AG10803 (cell line): ENCODE measurements around the gene GRM8.
A peak's percentile ranks its signal among the peaks of the same experiment; 100 is the strongest.

Experiments used
- DNase-seq: peaks from one replicate; pipeline ENCODE4 v3.0.0; 2010; ENCODE audit warnings: low read depth
- H3K4me3 ChIP-seq: 2 replicates; pipeline ENCODE4 v1.5.1; 2011; ENCODE audit warnings: mild to moderate bottlenecking, low read length, control low read depth
- TF ChIP-seq, protein P1 (sequence below): conservative IDR thresholded peaks from 2 replicates; pipeline ENCODE4 v1.5.1; 2011; ENCODE audit warnings: mild to moderate bottlenecking, low read length, control low read depth, inconsistent platforms

GRM8 gene

DNA sequence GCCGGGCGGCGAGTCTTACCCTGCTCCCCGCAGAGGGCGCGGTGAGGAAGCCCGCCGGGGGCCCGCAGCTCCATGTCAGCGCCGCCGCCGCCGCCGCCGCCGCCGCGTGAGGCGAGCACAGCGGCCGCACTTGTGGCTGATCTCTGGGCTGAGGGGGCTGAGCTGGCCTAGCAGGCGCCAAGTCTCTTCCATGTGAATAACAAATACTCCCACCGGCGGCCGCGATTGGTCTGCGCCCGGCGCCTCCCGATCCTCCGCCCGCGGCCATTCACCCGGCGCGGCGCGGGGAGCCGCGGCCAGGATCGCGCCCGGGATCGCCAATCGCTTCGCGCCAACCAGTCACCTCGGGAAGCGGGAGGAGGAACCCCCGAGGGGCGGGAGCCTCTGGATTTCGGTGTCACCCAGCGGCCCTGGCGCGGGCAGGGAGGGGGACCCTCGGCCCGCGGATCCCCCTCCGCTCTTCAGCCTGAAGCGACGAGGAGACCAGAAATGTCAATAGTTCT, at the start of gene GRM8:
GRM8 (minus strand) TSS at position 164 of the 503 bp plus-strand sequence.
- TF ChIP-seq, protein P1, sequence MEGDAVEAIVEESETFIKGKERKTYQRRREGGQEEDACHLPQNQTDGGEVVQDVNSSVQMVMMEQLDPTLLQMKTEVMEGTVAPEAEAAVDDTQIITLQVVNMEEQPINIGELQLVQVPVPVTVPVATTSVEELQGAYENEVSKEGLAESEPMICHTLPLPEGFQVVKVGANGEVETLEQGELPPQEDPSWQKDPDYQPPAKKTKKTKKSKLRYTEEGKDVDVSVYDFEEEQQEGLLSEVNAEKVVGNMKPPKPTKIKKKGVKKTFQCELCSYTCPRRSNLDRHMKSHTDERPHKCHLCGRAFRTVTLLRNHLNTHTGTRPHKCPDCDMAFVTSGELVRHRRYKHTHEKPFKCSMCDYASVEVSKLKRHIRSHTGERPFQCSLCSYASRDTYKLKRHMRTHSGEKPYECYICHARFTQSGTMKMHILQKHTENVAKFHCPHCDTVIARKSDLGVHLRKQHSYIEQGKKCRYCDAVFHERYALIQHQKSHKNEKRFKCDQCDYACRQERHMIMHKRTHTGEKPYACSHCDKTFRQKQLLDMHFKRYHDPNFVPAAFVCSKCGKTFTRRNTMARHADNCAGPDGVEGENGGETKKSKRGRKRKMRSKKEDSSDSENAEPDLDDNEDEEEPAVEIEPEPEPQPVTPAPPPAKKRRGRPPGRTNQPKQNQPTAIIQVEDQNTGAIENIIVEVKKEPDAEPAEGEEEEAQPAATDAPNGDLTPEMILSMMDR = no peak
- DNase-seq = peak; percentile 11
- H3K4me3 ChIP-seq = peak within 1 kb of the TSS; percentile 69

DNA sequence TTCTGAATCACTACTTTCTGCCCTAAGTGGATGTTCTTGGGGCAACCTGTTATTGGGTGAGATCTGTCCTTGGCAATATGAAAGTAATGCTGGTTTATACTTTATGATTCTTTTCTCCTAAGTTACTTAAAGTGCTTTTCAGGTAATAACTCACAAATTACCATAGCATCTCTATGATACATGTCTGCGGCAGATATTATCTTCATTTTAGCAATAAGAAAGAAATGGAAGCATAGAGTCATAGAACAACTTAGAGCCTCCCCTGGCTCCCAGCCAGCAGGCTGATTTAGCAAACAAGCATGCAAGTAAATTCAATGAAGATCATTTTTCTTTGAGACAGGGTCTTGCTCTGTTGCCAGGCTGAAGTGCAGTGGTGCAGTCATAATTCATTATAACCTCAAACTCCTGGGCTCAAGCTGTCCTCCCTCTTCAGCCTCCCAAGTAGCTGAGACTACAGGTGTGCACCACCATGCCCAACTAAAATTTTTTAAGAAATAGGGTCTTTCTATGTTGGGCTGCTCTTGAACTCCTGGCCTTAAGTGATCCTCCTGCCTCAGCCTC, 38.1 kb upstream of the GRM8 start:
- no peak for DNase-seq
- H3K4me3 ChIP-seq = no peak overlapping the region
- TF ChIP-seq, protein P1 = no peak

DNA sequence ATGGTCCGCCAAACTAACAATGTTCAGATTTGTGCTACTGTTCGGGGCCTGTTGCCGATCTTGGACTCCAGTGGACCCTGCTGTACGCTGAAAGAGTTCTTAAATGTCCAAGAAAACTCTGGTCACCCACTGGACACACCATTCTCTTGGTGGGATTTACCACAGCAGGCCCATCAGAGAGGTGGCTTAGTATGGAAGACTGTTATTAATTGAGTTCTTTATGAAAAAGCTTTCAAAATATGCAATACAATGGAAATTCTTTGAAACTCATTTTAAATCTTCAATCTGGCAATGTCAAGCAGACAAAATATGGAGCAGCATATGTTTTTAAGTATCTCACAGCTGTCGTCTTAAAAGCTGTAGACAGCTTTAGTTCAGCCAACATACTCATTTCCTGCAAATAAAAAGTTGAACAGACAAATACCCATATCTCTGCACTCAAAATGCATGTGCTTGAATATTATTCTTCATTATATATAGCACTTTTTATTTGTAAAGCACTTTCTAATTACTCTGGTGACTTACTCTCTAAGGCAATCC, 37.4 kb upstream of the GRM8 start:
- no peak overlapping the region for H3K4me3 ChIP-seq
- DNase-seq = no peak
- TF ChIP-seq, protein P1 = no peak

DNA sequence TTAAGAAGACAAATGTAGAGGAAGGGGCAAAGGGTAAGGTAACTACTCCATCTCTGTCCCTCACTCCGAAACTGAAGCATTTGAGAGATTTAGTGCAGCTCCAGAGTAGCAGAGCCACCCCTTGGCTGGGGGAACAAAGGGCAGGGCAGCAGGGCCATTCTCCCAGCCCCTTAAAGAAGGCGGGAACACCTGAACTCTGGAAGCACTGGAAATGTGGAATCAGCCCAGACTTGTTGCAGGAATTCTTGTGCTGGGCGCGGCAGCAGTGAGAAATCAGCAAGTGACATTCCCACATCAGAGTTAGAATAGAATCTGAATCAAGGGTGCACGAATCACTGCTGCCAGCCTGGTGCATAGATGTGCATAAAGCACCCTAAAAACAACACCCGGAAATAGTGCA, 34.4 kb upstream of the GRM8 start:
- no peak for DNase-seq
- H3K4me3 ChIP-seq = no peak overlapping the region
- TF ChIP-seq, protein P1 = no peak

DNA sequence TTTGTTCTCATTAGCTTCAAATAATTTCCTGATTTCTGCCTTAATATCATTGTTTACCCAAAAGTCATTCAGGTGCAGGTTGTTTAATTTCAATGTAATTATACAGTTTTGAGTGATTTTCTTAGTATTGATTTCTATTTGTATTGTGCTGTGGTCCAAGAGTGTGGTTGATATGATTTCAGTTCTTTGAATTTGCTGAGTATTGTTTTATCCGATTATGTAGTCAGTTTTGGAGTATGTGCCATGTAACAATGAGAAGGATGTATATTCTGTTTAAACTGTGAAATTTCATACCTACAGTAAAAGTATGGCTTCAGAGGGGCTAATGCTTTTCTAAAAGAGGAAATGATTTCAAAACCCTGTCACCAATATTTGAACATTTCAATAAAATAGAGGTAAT, 17.4 kb upstream of the GRM8 start:
- TF ChIP-seq, protein P1 = no peak
- no peak overlapping the region for H3K4me3 ChIP-seq
- no peak for DNase-seq

DNA sequence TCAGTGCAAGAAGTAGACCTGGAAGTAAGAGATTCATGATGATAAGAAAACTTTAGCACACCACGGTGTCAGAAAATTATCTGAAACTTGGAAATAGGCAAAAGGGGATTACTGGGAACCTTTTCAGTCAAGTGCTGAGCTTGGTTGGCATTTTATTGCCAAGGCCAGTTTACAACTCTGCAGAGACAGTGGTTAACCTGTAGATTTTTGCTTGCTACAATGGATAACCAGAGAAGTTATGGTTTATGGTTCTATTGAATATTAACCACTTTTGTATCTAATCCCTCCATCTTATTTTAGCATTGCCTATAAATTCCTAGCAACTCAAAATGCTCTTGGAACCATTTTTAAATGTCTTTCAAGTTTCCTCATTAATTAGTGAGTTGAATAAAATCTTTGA, 13.3 kb upstream of the GRM8 start:
- no peak overlapping the region for H3K4me3 ChIP-seq
- no peak for DNase-seq
- TF ChIP-seq, protein P1 = no peak

DNA sequence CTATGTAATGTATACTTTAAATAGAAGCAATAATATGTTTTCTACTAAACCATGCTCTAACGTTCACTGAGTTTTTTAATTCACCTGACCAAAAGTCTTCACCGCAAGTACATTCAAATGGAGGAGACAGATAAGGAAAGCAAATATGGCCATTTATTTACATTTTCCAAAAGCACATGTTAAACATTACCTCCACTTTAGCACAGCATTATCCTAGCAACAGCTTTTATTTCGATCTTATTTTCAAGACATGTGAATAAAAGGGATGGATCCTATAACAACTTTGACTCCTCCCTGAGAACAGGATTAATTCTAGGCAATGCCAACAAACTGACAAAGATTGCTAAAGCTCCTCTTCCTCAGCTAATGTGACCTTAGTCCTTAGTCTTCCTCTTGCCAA, 11.5 kb upstream of the GRM8 start:
- TF ChIP-seq, protein P1 = no peak
- no peak for DNase-seq
- H3K4me3 ChIP-seq = no peak overlapping the region
